Bronchial epithelial cell (primary cell): ENCODE data around the gene WNT3A. TPM values are rescaled to one million over a fixed set of nuclear protein-coding genes. Genes with fewer than 3 reads are reported as not detected.

Experiments used
- DNase-seq: peaks from one replicate; pipeline ENCODE4 v3.0.0-alpha.2; 2010; ENCODE audit warnings: low read depth
- FAIRE-seq: peaks from 2 replicates; lab custom pipeline; 2011; peaks lifted over from hg19 to GRCh38; lab: Jason Lieb, UNC
- H3K27me3 ChIP-seq: 2 replicates; pipeline ENCODE4 v1.5.1; 2011; ENCODE audit warnings: low read length; ENCODE audit not compliant: control insufficient read depth, insufficient read depth
- H3K36me3 ChIP-seq: 2 replicates; pipeline ENCODE4 v1.5.1; 2011; ENCODE audit warnings: low read length; ENCODE audit not compliant: control insufficient read depth, insufficient read depth
- H3K4me3 ChIP-seq: 2 replicates; pipeline ENCODE4 v1.5.1; 2011; ENCODE audit warnings: mild to moderate bottlenecking, low read depth, low read length, control low read depth
- CTCF ChIP-seq: IDR thresholded peaks from 2 replicates; pipeline ENCODE4 v1.5.1; 2011; ENCODE audit warnings: mild to moderate bottlenecking, moderate library complexity, low read length, control low read depth, inconsistent platforms; ENCODE audit not compliant: insufficient read depth, severe bottlenecking
- total RNA-seq: library from RNA; depleted of rRNA; stranded (reverse); fragments of >200 nt; gene quantifications from 2 replicates; pipeline ENCODE4 v1.2.1, GENCODE V29; 2014

The WNT3A gene
- total RNA-seq, 1 donor from 2014 or later = not detected

GRCh38 chr1:228022571-228023293, 15.9 kb downstream of the WNT3A start:
- Histone ChIP-seq H3K27me3 (no peaks in the 10 kb centered on the region), H3K36me3 (no peaks in the 10 kb centered on the region), H3K4me3 (no peak overlapping the region)
- FAIRE-seq = no peak
- no peak for TF ChIP-seq CTCF
- no peak for DNase-seq

- Histone ChIP-seq H3K4me3 (no peak overlapping the region), H3K27me3 (no peaks in the 10 kb centered on the region), H3K36me3 (no peaks in the 10 kb centered on the region)
- DNase-seq (no peak), FAIRE-seq (no peak)
- TF ChIP-seq CTCF = no peak
Measured at GRCh38 chr1:228023294-228023639, 16.5 kb downstream of the WNT3A start.

- no peaks in the 10 kb centered on the region for H3K27me3 ChIP-seq
- no peaks in the 10 kb centered on the region for H3K36me3 ChIP-seq
- no peak overlapping the region for H3K4me3 ChIP-seq
- no peak for DNase-seq
- TF ChIP-seq CTCF = no peak
- FAIRE-seq = no peak
Measured at GRCh38 chr1:228029281-228029680, 22.5 kb downstream of the WNT3A start.

- H3K36me3 ChIP-seq = no peaks in the 10 kb centered on the region
- no peak for TF ChIP-seq CTCF
- no peak for FAIRE-seq
- H3K27me3 ChIP-seq = peaks cover 1% of the 10 kb centered on the region
- no peak for DNase-seq
- H3K4me3 ChIP-seq = no peak overlapping the region
Measured at GRCh38 chr1:228030451-228031201, 23.8 kb downstream of the WNT3A start.

- DNase-seq (no peak), FAIRE-seq (peak; percentile 97)
- TF ChIP-seq CTCF = no peak
- H3K36me3 ChIP-seq = no peaks in the 10 kb centered on the region
- H3K27me3 ChIP-seq = peaks cover 1% of the 10 kb centered on the region
- H3K4me3 ChIP-seq = no peak overlapping the region
Measured at GRCh38 chr1:228031276-228031995, 24.6 kb downstream of the WNT3A start.
